GM13977 (cell line): ENCODE measurements around the gene ULK1.

Experiments used
- DNase-seq: peaks from one replicate; pipeline ENCODE4 v3.0.0; 2012; ENCODE audit warnings: low spot score
- CTCF ChIP-seq: IDR thresholded peaks from 2 replicates; pipeline ENCODE4 v1.5.1; 2012; ENCODE audit warnings: mild to moderate bottlenecking, control low read depth; ENCODE audit not compliant: insufficient read depth; ENCODE audit errors: extremely low read depth, missing control alignments
- in situ Hi-C: fragments of 300-500 bp; cut with MboI; formaldehyde crosslinking; loops from one replicate; pipeline ENCODE4 v1.12.0; 2022; ENCODE audit warnings: low sequenced_read_pairs, low pct_unique_long_range_greater_than_20kb, mixed read lengths, inconsistent platforms; ENCODE audit not compliant: unreplicated experiment

ULK1 gene

GRCh38 chr12:131971226-131971625 lies 76.8 kb downstream of the ULK1 start:
- no peak for TF ChIP-seq CTCF
- in situ Hi-C loops: no loop called here
- no peak for DNase-seq
